HG03039 (cell line): ENCODE data around the gene CCDC120.

Experiments
- ATAC-seq: cut with Tn5 transposase; IDR thresholded peaks from one replicate; pipeline ENCODE4 v1.9.1; 2021; ENCODE audit warnings: mild to moderate bottlenecking, moderate library complexity; ENCODE audit not compliant: unreplicated experiment

The CCDC120 gene

DNA sequence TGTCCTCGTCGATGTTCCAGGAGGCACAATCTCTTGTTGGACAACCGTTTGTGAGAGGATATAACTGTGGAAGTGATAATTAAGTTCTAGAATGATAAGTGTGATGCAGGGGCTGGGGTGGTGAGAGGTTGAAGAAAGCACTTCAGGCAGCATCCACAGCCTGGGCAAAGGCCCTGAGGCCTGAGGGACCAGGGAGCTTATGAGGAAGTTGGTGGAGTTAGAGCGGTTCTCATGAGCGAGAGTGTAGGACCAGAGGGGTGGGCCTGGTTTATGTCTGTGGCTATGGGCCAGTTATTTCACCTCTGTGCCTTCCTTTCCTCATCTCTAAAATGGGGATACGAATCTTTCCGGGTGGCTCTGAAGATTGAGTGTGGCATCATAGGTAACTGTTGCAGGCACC is 2.7 kb downstream of the CCDC120 start:
- ATAC-seq: no peak

DNA sequence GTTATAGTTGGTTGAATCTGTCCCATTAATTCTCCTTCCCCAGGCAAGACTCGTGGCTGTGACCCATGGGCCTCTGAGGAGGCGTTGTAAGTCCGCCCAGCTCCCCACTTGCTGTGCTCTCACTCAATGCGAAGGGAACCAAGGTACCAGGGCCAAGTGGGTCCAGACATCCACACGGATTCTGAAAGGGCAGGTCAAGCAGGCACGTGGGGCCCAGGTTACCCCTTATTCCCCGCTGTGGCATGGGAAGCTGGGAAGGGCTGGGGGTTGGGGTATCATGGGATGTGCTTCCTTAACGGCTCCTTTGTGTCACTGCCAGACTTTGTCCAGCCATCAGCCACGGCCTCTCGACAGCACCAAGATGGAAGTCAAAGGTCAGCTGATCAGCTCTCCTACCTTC is 3.1 kb downstream of the CCDC120 start:
- ATAC-seq: no peak

DNA sequence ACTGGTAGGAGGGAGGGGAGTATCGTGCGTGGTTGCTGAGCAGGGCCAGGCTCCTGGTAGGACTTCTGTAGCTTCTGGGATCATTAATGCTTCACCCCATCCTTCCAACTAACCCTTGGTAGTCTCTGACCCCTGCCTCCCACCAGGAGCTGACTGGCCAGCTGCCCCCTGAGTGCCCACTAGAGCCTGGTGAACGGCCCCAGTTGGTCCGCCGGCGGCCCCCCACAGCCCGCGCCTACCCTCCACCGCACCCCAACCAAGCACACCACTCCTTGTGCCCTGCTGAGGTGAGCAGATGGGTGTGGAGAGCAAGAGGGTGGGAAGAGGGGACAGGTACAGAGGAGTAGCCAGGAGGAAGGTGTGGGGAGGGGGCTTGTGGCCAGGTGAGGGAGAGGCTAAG is 4.9 kb downstream of the CCDC120 start:
- ATAC-seq: no peak

DNA sequence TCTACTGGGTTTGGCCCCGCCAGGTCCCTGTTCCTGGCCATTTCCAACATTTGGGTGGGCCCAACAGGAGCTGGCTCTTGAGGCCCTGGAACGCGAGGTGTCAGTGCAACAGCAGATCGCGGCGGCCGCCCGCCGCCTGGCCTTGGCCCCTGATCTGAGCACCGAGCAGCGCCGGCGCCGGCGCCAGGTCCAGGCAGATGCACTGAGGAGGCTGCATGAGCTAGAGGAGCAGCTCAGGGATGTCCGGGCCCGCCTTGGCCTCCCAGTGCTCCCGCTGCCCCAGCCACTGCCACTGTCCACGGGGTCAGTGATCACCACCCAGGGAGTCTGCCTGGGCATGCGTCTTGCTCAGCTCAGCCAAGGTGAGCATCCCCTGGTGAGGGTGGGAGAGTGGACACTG is 5.5 kb downstream of the CCDC120 start:
- no peak for ATAC-seq

DNA sequence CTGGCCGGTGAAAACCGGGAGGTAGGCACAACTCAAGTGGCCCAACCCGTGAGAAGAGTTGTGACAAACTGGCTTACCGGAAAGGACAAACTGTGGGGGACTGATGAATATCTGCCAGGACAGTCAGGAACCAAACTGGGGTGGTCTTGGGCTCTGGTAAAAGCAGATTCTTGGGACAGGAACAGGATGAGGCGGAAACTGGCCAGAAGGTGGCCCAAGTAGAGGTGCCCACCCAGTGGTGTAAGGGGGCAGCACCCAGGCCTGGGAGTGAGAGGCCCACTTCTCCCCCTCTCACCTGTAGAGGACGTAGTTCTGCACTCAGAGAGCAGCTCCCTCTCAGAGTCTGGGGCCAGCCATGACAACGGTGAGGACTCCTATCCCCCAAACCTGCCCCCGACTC is 5.9 kb downstream of the CCDC120 start:
- no peak for ATAC-seq

DNA sequence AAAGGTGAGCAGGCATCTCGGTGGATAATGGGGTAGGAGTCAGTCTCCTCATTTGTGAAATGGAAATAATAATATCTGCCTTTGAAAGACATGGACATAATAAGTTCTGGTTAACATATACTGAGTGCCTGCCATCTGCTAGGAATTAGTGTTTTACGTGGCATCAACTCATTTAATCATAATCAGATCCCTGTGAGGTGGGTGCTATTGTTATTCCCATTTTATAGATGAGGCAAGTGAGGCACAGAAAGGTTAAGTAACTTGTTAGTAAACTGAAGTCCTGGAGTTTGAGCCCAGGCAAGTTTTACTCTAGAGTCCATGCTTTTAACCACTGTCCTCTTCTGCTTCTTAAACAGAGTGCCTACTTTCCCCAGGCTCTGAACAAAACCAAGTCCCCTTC is 7.5 kb downstream of the CCDC120 start:
- no peak for ATAC-seq

DNA sequence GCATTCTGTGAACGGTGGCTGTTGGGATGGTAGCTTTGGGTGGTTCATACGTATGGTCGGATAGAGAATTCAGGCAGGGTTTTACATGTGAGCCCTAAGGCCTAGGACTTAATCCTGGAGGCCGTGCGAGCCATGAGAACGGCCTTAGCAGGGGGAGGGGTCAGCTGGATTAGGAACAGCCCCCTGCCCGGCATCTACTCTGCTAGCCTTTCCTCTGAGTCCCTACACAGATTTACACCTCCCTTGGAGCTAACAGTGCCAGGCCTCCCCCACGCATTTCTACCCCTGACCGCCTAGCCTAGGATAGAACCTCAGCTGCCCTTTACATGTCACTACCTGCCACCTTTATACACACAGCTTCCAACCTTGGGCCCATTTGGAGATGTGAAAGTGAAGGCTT is 7.9 kb downstream of the CCDC120 start:
- no peak for ATAC-seq

DNA sequence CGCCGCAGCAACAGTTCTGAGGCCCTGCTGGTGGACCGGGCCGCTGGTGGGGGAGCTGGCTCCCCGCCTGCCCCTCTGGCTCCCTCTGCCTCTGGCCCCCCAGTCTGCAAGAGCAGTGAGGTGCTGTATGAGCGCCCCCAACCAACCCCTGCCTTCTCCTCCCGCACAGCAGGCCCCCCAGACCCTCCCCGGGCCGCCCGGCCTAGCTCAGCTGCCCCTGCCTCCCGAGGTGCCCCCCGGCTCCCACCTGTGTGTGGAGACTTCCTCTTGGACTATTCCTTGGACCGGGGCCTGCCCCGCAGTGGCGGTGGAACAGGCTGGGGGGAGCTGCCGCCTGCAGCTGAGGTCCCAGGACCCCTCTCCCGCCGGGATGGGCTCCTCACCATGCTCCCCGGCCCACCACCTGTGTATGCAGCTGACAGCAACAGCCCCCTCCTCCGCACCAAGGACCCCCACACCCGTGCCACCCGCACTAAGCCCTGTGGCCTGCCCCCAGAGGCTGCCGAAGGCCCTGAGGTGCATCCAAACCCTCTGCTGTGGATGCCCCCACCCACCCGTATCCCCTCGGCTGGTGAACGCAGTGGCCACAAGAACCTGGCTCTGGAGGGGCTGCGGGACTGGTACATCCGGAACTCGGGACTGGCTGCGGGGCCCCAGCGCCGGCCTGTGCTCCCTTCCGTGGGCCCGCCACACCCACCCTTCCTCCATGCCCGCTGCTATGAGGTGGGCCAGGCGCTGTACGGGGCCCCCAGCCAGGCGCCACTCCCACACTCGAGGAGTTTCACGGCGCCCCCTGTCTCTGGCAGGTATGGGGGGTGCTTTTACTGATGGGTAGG is 8.7 kb downstream of the CCDC120 start:
- ATAC-seq: no peak

DNA sequence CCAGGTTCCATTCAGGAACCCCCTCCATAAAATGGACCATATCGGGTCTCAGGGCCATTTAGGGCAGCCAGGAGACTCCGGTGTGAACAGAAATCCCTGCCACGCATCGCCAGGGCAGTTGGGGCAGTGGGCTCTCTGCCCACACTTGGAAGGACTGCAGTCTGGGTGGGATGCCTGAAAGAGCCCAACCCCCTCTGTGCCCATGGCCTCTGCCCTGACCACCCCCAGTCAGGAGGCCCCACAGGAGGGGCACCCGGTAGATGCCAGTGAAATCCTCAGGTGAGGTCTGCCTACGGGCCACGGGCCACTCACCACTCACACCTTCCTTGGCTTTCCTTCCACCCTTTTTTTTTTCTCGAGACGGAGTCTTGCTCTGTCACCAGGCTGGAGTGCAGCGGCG is 10.2 kb downstream of the CCDC120 start:
- ATAC-seq: no peak

DNA sequence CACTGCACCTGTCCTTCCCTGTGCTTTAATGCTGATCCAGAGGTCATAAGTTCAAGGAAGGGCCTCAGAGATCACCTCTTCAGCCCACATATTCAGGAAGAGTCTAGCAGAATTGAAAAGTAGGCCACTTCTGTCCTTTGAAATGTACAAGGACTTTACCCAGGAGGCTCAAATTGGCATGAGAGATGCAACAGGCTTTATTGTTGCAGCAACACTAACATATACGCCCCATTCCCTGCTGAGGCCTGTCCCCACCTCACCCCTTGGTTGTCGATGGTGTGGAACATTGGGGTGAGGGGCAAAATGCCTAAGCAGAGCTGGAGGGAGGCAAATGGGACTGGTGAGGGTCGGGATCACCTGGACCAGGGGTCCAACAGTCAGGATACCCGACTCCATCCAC is 12.2 kb downstream of the CCDC120 start:
- ATAC-seq: no peak

DNA sequence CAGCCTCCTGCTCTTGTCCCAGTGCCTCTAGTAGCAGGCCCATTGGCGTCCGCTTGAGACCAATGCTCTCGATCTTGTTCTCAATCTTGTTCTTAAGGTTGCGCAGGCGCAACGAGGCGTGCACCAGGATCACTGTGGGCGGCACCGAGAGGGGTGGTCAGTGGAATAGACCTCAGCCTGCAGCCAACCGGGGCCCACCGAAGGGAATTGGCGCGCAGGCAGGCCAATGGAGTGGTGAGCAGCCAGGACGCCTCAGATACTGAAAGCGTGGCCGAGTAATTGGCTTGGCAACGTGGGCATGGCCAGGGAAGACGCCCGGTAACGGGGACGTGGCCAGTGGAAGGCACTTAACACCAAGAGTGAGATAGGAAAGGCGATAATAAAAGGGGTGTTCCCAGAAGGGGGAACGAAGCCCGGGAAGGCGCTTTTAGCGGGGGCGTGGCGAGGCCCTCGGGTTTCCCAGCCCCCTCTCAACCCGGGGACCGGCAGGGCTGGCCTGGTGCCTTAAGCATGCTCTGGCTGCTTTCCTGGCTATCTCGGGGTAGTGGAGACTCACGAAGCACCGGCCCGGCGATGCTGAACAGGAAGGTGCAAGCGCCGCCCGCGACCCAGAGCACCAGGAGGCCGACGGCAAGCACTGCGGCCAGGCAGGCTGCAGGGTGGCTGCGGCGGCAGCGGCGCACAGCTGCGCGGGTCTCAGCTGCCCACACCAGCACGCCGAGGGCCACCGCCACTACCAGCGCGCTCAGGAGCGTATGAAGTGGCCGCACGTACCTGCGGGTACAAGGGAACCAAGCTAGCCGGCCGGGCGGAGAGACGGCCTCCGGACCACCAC is 13.3 kb downstream of the CCDC120 start:
- ATAC-seq: no peak

DNA sequence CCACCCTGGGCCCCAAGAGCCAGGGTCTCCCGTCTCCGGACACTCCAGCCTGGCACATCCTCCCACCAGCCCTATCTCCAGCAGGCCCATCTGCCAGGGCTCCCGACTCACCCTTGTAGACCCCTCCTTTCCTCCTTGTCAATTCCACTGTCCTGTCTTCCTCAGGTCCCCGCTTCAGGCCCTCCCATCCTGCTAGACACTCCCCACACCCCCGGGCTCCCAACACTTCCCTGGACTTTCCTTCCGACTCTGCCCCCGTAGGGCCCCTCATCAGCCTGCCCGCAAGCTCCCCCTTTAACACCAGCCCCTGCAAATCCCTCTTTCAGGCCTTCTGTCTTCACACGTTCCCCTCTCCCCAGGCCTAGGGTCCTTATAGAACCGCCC is 13.9 kb downstream of the CCDC120 start:
- no peak for ATAC-seq

DNA sequence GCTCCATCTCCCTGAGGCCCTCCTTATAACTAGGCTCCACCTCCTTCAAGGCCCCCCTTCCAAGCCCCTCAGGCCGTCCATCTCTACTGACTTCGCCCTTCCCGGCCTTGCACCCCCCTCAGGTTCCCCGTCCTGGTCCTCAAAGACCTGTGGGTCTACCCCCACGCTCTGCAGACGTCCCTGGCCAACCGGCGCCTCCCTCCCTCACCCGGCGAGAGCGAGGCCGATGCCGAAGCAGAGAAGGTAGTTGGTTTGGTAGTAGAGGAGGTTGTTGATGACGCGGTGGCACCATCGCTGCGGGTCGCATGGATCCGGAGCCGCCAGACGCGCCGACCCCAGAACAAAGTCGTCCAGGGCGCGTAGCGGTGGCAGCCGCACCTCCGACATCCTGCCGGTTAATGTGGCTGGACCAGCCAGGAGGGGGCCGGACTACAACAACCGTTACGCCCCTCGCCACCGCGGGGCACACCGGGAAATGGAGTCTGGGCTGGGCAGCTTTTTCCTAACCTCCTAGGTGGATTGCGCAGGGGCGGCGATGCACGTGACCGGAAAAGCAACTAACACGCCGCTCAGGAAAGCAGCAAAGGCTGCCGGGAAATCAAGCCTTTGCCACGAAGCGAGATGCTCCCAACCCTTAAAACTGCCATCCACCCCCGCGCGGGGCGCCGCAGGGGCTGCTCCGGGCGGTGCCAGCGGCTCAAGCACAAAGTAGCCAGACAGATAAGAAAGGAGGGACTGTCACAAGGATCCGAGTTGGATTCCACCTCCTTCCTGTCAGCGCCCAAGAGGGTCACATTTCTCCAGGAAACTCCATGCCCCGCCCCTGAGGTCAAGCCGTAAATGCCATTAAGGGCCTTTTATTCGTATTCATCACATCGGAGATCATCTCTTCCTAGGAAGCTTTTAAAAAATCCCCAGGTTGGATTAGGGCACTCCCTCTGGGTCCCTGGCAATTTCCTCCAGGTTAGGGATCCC is 15.1 kb downstream of the CCDC120 start, which contains the start of gene PRAF2:
Gene PRAF2 (minus strand): TSS at position 402 of the 975 bp plus-strand sequence. CDS start 15 bp downstream, at position 387.
- peak; percentile 74 for ATAC-seq

DNA sequence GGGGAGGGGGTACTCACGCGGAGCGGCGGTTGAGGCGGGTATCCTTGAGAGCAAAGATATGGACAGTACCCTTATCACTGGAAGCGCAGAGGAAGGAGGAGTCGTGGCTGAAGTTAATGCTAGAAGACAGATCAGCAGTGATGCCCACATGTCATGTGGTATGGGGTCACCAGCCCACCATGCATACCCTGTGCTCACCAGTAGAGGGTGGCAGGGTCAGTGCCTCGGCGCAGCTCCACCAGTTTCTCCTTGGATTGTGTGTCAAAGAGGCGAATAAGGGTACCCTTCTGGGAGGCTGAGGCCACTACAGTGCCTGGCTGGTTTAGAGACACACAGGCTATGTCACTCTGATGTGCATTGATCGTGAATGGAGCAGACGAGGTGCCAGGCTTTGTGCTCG is 16.5 kb downstream of the CCDC120 start:
- no peak for ATAC-seq

DNA sequence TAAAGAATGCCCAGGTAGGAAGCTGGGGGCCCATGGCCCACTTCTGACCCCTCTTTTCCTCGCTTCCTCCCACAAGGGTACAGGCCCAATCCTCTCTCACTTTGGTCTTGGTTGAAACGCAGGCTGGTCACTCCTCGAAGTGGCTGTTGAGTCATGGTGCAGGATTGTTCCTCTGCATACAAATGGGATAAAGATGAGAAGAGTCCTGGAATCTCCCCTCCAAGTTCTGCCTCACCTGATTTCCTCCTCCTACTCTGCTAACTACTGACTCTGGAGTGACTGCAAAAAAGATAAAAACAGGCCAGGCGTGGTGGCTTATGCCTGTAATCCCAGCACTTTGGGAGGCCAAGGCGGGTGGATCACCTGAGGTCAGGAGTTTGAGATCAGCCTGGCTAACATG is 19.1 kb downstream of the CCDC120 start:
- no peak for ATAC-seq

DNA sequence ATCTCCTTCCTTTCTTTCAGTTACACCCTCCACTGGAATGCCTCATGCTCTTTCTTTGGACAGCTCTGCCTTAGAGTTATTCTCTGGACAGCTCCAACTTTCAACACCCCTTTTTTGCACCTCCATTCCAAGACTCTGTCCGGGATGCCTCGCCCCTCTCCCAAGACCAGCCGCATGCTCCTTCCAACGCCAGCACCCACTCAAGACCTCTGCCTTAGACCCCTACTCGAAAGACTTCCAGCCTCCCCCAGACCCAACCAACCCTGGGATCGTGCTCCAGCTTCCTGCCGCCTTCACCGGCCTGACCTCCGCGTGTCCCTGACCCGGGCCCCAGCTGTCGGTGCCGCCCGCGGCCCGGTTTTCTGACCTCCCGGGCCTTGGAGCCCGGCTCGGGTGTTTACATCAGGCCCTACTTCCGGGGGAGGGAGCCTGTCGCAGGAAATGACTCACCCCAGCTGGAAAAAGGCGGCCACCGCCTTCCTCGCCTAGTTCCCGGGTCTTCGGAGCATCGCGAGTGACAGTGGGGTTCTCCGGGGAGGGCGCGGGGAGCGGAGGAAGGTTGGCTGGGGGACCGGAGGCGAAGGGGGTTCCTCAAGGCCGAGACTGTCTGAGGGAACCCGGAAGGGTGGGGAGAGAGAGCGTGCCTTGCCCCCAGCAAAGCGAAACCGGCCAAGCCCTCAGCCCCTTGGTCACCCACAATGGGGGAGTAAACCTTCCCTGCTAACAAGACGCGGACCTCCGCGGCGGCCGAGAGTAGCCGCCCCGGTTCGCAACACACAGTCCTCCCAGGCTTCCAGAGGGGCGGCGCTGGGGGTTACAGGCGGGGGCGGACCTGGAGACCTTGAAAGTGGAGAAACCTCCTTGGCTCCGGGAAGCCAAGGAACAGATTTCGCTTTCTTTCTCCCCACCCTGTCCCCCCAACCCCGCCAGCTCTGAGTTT is 21.0 kb downstream of the CCDC120 start, which contains the start of gene WDR45:
Gene WDR45 (minus strand): TSS at position 399 of the 940 bp plus-strand sequence. CDS start 1,792 bp downstream, outside the sequence.
- ATAC-seq: peak; percentile 72

DNA sequence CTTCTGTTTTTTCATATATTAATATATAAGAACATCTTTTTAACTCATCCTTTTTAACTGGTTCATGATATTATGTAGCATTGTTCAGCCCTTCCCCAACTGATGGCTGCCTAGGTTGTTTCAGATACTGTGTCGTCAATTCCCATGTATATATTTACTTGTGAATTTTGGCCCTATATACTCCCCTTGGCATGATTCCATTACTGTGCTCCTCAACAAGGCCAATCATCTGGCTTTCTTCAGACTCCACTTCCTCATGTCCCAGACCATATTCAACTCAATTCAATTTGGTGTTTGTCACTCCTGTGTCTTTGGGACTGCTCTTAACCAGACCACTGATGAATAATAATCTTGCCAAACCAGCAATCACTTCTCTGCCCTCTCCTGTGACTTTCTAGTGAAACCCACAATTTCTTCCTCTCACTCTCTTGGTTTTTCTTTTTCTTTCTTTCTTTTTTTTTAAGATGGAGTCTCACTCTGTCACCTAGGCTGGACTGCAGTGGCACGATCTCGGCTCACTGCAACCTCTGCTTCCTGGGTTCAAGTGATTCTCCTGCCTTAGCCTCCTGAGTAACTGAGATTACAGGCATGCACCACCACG is 23.6 kb downstream of the CCDC120 start:
- ATAC-seq: no peak

DNA sequence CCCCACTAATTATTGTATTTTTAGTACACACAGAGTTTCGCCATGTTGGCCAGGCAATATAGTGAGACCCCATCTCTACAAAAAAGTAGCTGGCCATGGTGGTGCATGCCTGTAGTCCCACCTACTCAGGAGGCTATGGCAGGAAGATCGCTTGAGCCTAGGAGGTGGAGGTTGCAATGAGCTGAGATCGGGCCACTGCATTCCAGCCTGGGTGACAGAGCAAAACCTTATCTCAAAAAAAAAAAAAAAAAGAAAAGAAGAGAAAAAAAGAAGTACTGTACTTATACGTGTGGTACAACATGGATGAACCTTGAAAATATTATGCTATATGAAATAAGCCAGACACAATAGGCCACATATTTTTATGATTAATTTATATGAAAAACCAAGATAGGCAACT is 30.8 kb downstream of the CCDC120 start:
- ATAC-seq: no peak

DNA sequence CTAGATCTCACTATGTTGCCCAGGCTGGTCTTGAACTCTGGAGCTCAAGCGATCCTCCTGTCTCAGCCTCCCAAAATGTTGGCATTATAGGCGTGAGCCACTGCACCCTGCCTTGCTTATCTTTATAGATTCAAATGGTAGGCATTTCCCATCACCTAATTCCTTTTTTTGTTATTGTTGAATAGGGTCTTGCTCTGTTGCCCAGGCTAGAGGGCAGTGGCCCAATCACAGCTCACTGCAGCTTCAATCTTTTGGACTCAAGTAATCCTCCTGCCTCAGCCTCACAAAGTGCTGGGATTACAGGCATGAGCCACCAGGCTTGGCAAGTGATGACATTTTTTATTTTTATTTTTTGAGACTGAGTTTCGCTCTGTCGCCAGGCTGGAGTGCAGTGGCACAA is 37.6 kb downstream of the CCDC120 start:
- no peak for ATAC-seq
